ENCODE results near the gene OR10S1. TPM values are rescaled to one million over a fixed set of nuclear protein-coding genes. Genes with fewer than 3 reads are reported as not detected.

The OR10S1 gene
- total RNA-seq, 6 experiments from 2014 or later, result not detected

- no peak for DNase-seq
- Mint-ChIP-seq H3K27ac (no peak overlapping the region), H3K36me3 (ENCODE audit: low read depth) (no peaks in the 10 kb centered on the region), H3K9me3 (peaks cover 18% of the 10 kb centered on the region), H3K27me3 (ENCODE audit: insufficient read depth) (peaks cover 2% of the 10 kb centered on the region; the same call in 1 of the 2 replicates), H3K4me3 (no peak overlapping the region), H3K4me1 (ENCODE audit: low read depth) (peaks cover 20% of the 10 kb centered on the region; the same call in 1 of the 2 replicates)
- no peak for TF ChIP-seq CTCF (IDR thresholded peaks at IDR 0.05)
These were observed 616 bp downstream of the OR10S1 start for GRCh38 chr11:123976770-123977560.

- H3K4me3 Mint-ChIP-seq, result no peak overlapping the region
- no peaks in the 10 kb centered on the region for H3K36me3 Mint-ChIP-seq (ENCODE audit: low read depth)
- DNase-seq, result peak; percentile 77
- peaks cover 2% of the 10 kb centered on the region; the same call in 1 of the 2 replicates for H3K27me3 Mint-ChIP-seq (ENCODE audit: insufficient read depth)
- no peak for TF ChIP-seq CTCF (IDR thresholded peaks at IDR 0.05)
- peak overlapping the region; percentile 38; the same call in 1 of the 2 replicates for H3K27ac Mint-ChIP-seq
- H3K4me1 Mint-ChIP-seq (ENCODE audit: low read depth), result peaks cover 20% of the 10 kb centered on the region; the same call in 1 of the 2 replicates
- H3K9me3 Mint-ChIP-seq, result peaks cover 18% of the 10 kb centered on the region; the same call in 1 of the 2 replicates
These were observed 3.8 kb downstream of the OR10S1 start for GRCh38 chr11:123973816-123974215.

- no peak for TF ChIP-seq CTCF (IDR thresholded peaks at IDR 0.05)
- H3K4me3 Mint-ChIP-seq, result no peak overlapping the region
- no peaks in the 10 kb centered on the region for H3K27me3 Mint-ChIP-seq (ENCODE audit: insufficient read depth)
- no peaks in the 10 kb centered on the region for H3K4me1 Mint-ChIP-seq (ENCODE audit: low read depth)
- H3K27ac Mint-ChIP-seq, result no peak overlapping the region
- no peak for DNase-seq
- H3K36me3 Mint-ChIP-seq (ENCODE audit: low read depth), result no peaks in the 10 kb centered on the region
- H3K9me3 Mint-ChIP-seq, result peaks cover 64% of the 10 kb centered on the region
These were observed 20.8 kb downstream of the OR10S1 start for GRCh38 chr11:123956752-123957151.

- H3K27me3 Mint-ChIP-seq (ENCODE audit: insufficient read depth), result no peaks in the 10 kb centered on the region
- no peak overlapping the region for H3K27ac Mint-ChIP-seq
- no peak for TF ChIP-seq CTCF (IDR thresholded peaks at IDR 0.05)
- no peak for DNase-seq
- H3K4me3 Mint-ChIP-seq, result no peak overlapping the region
- H3K9me3 Mint-ChIP-seq, result peaks cover 40% of the 10 kb centered on the region
- H3K36me3 Mint-ChIP-seq (ENCODE audit: low read depth), result no peaks in the 10 kb centered on the region; the same call in 1 of the 2 replicates
- H3K4me1 Mint-ChIP-seq (ENCODE audit: low read depth), result no peaks in the 10 kb centered on the region
These were observed 32.4 kb downstream of the OR10S1 start for GRCh38 chr11:123945132-123945531.

- Mint-ChIP-seq H3K27ac (no peak within 1 kb of the TSS), H3K9me3 (peaks cover 53% of the 10 kb centered on the region), H3K27me3 (ENCODE audit: insufficient read depth) (peaks cover 2% of the 10 kb centered on the region; the same call in 1 of the 2 replicates), H3K4me3 (no peak within 1 kb of the TSS), H3K4me1 (ENCODE audit: low read depth) (no peaks in the 10 kb centered on the region), H3K36me3 (ENCODE audit: low read depth) (peaks cover 6% of the 10 kb centered on the region)
- no peak for TF ChIP-seq CTCF (IDR thresholded peaks at IDR 0.05)
- no peak for DNase-seq
These were observed 33.8 kb downstream of the OR10S1 start, which contains the start of gene OR6T1 for GRCh38 chr11:123943738-123944137. Gene OR6T1 (minus strand): TSS chr11:123943838. CDS start chr11:123943838, 0 bp downstream.

Measured in HFFc6 (cell line).